ENCODE measurements around the gene RFXANK.
A peak's percentile ranks its signal among the peaks of the same experiment; 100 is the strongest.

Gene RFXANK

GRCh38 chr19:19224852-19225494, 32.9 kb downstream of the RFXANK start (continued):
- TF ChIP-seq ZNF692 (tag by site-specific recombination; IDR thresholded peaks at IDR 0.05) (0 out of 2 replicates have a peak, but pooled peaks have one; percentile 26), ZNF518A (tag by site-specific recombination; conservative IDR thresholded peaks at IDR 0.05; ENCODE audit: low read depth) (no peak), ZNF658 (tag by site-specific recombination; IDR thresholded peaks at IDR 0.05) (no peak), ZNF175 (tag by site-specific recombination; IDR thresholded peaks at IDR 0.05) (no peak), ZFP41 (tag by site-specific recombination; IDR thresholded peaks at IDR 0.05; ENCODE audit: borderline replicate concordance) (no peak), ZNF777 (tag by site-specific recombination; IDR thresholded peaks at IDR 0.05; ENCODE audit: borderline replicate concordance) (peak; percentile 40; the same call in 1 of the 2 replicates), ZNF843 (tag by site-specific recombination; IDR thresholded peaks at IDR 0.05) (no peak), TSHZ1 (tag by site-specific recombination; IDR thresholded peaks at IDR 0.05; ENCODE audit: borderline replicate concordance) (no peak), ZNF10 (tag by site-specific recombination; IDR thresholded peaks at IDR 0.05) (peak; percentile 26; the same call in 1 of the 2 replicates), GLIS1 (tag by site-specific recombination; IDR thresholded peaks at IDR 0.05) (peak; percentile 73), OSR2 (tag by site-specific recombination; IDR thresholded peaks at IDR 0.05) (peak; percentile 51), ZNF169 (tag by site-specific recombination; IDR thresholded peaks at IDR 0.05) (no peak), ZBTB26 (tag by site-specific recombination; optimal IDR thresholded peaks at IDR 0.05) (peak; percentile 60), ZIC2 (tag by site-specific recombination; IDR thresholded peaks at IDR 0.05) (peak; percentile 70), SP3 (tag by site-specific recombination; IDR thresholded peaks at IDR 0.05) (0 out of 2 replicates have a peak, but pooled peaks have one; percentile 21), ZBTB49 (tag by site-specific recombination; IDR thresholded peaks at IDR 0.05; ENCODE audit: low read depth) (no peak), ZNF580 (tag by site-specific recombination; IDR thresholded peaks at IDR 0.05) (no peak), ZEB2 (tag by site-specific recombination; IDR thresholded peaks at IDR 0.05) (0 out of 2 replicates have a peak, but pooled peaks have one; percentile 38), ZNF654 (tag by site-specific recombination; IDR thresholded peaks at IDR 0.05; ENCODE audit: low read depth) (peak; percentile 30; the same call in 1 of the 2 replicates), BCL6B (tag by site-specific recombination; IDR thresholded peaks at IDR 0.05) (no peak), ZBTB1 (tag by site-specific recombination; IDR thresholded peaks at IDR 0.05) (no peak), ZNF449 (tag by site-specific recombination; IDR thresholded peaks at IDR 0.05) (no peak)

Measured in HEK293 (cell line).